ENCODE measurements around the gene EYA3. TPM values are rescaled to one million over a fixed set of nuclear protein-coding genes. Genes with fewer than 3 reads are reported as not detected.

Gene EYA3
- total and polyA plus RNA-seq, 10 of the 15 experiments (the other 5 are each of a cell fraction or from before 2014, with no cell fraction given) = 13.0 to 46.6 (median 23.4) TPM

DNA sequence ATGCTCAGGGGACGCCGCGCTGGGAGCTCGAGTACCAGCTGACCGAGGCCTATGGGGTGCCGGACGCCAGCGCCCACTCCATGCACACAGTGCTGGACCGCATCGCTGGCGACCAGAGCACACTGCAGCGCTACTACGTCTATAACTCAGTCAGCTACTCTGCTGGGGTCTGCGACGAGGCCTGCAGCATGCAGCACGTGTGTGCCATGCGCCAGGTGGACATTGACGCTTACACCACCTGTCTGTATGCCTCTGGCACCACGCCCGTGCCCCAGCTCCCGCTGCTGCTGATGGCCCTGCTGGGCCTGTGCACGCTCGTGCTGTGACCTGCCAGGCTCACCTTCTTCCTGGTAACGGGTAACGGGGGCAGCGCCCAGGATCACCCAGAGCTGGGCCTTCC lies 129.9 kb downstream of the EYA3 start:
- ChIA-PET SMC1A (ENCODE audit: uncharacterized antibody, unreplicated experiment) (interaction anchor here (1.0 to 1.6 kb wide), 2 partner anchors 16 to 22 kb away, joined by 3 to 5 read pairs; no protein-coding TSS in a partner anchor), RAD21 (ENCODE audit: unreplicated experiment) (no interaction called here), CTCF (no interaction called here), POLR2A (no interaction called here)
- no peak overlapping the region for H3K4me3 ChIP-seq
- no peaks in the 10 kb centered on the region for H4K20me1 ChIP-seq (ENCODE audit: control insufficient read depth, insufficient read depth)
- 94% methylated on average over 26 of the region's 26 CpGs for WGBS (ENCODE audit: insufficient coverage, insufficient replicate concordance, low lambda C conversion rate, missing lambda C conversion rate)
- DNase-seq (ENCODE audit: low read depth, low spot score) (no peak), ATAC-seq (no peak), FAIRE-seq (no peak)
- H3K9me3 ChIP-seq (replicated peaks; ENCODE audit: control insufficient read depth, insufficient read depth, low read length) = no peaks in the 10 kb centered on the region
- H3K79me2 ChIP-seq (ENCODE audit: control insufficient read depth, insufficient read depth, low read length) = no peaks in the 10 kb centered on the region
- no TSS peak for BruUV-seq (replicated peaks)
- in situ Hi-C loops (cut with MboI) = no loop called here
- no peak overlapping the region for H3K9ac ChIP-seq (ENCODE audit: control insufficient read depth, insufficient read depth, low read length)
- no peaks in the 10 kb centered on the region for H3K27me3 ChIP-seq (replicated peaks in 1 of 2; ENCODE audit: control insufficient read depth in 2 of 2, insufficient read depth in 2 of 2, low read length in 1 of 2)
- H3K4me2 ChIP-seq (ENCODE audit: control insufficient read depth, insufficient read depth) = no peak overlapping the region
- no peaks in the 10 kb centered on the region for H3K36me3 ChIP-seq (ENCODE audit: control insufficient read depth in 2 of 2, insufficient read depth in 2 of 2, low read length in 1 of 2)
- intact Hi-C loops (cut with micrococcal nuclease; ENCODE audit: unreplicated experiment) = loop anchor here (10.0 kb wide), 1 partner anchor 536 kb away; no protein-coding TSS in a partner anchor
- no peak overlapping the region for H2AFZ ChIP-seq (ENCODE audit: control insufficient read depth, low read depth, low read length)
- H3K27ac ChIP-seq (ENCODE audit: control insufficient read depth, insufficient read depth) = no peak overlapping the region
- H3K4me1 ChIP-seq (ENCODE audit: control insufficient read depth, insufficient read depth, low read length) = peaks cover 4% of the 10 kb centered on the region
- TF ChIP-seq ESRRA (IDR thresholded peaks at IDR 0.05; ENCODE audit: low read length) = no peak
- TF ChIP-seq FOXM1 (IDR thresholded peaks at IDR 0.05; ENCODE audit: low read depth, low read length) = no peak
- TF ChIP-seq SMC3 (IDR thresholded peaks at IDR 0.05; ENCODE audit: borderline replicate concordance, low read length) = no peak
- TF ChIP-seq, protein P1, sequence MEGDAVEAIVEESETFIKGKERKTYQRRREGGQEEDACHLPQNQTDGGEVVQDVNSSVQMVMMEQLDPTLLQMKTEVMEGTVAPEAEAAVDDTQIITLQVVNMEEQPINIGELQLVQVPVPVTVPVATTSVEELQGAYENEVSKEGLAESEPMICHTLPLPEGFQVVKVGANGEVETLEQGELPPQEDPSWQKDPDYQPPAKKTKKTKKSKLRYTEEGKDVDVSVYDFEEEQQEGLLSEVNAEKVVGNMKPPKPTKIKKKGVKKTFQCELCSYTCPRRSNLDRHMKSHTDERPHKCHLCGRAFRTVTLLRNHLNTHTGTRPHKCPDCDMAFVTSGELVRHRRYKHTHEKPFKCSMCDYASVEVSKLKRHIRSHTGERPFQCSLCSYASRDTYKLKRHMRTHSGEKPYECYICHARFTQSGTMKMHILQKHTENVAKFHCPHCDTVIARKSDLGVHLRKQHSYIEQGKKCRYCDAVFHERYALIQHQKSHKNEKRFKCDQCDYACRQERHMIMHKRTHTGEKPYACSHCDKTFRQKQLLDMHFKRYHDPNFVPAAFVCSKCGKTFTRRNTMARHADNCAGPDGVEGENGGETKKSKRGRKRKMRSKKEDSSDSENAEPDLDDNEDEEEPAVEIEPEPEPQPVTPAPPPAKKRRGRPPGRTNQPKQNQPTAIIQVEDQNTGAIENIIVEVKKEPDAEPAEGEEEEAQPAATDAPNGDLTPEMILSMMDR (IDR thresholded peaks at IDR 0.05 in 2 of 3, conservative IDR thresholded peaks at IDR 0.05 in 1 of 3; ENCODE audit: control insufficient read depth in 2 of 3, extremely low read depth in 1 of 3, insufficient read depth in 1 of 3, low read depth in 3 of 3, low read length in 3 of 3) = no peak
- no peak for TF ChIP-seq KLF5 (IDR thresholded peaks at IDR 0.05; ENCODE audit: partially characterized antibody)
- TF ChIP-seq, protein P2, sequence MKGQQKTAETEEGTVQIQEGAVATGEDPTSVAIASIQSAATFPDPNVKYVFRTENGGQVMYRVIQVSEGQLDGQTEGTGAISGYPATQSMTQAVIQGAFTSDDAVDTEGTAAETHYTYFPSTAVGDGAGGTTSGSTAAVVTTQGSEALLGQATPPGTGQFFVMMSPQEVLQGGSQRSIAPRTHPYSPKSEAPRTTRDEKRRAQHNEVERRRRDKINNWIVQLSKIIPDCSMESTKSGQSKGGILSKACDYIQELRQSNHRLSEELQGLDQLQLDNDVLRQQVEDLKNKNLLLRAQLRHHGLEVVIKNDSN (IDR thresholded peaks at IDR 0.05; ENCODE audit: borderline replicate concordance, extremely low read length, insufficient read depth, low read depth, low read length) = no peak
